ENCODE data around the gene PTPN5. TPM values are rescaled to one million over a fixed set of nuclear protein-coding genes. Genes with fewer than 3 reads are reported as not detected.

PTPN5 gene
- total RNA-seq, 1 donor from 2014 or later: 0.47 TPM

- H3K27ac ChIP-seq (replicated peaks): no peak overlapping the region
- H3K4me3 ChIP-seq: peak overlapping the region; percentile 66
- intact Hi-C loops (cut with micrococcal nuclease): no loop called here
- H3K36me3 ChIP-seq: no peaks in the 10 kb centered on the region
- DNase-seq: no peak
- H3K9me3 ChIP-seq (replicated peaks): no peaks in the 10 kb centered on the region
- peaks cover 84% of the 10 kb centered on the region for H3K27me3 ChIP-seq (ENCODE audit: low read depth)
- peaks cover 16% of the 10 kb centered on the region for H3K4me1 ChIP-seq
- TF ChIP-seq CTCF (IDR thresholded peaks at IDR 0.05; ENCODE audit: borderline replicate concordance): no peak
These were observed 753 bp downstream of the PTPN5 start for GRCh38 chr11:18790883-18791206.

- TF ChIP-seq CTCF (IDR thresholded peaks at IDR 0.05; ENCODE audit: borderline replicate concordance): no peak
- H3K27ac ChIP-seq (replicated peaks): no peak overlapping the region
- no peak overlapping the region for H3K4me3 ChIP-seq
- H3K27me3 ChIP-seq (ENCODE audit: low read depth): peaks cover 78% of the 10 kb centered on the region
- intact Hi-C loops (cut with micrococcal nuclease): no loop called here
- no peaks in the 10 kb centered on the region for H3K9me3 ChIP-seq (replicated peaks)
- no peaks in the 10 kb centered on the region for H3K36me3 ChIP-seq
- peaks cover 16% of the 10 kb centered on the region for H3K4me1 ChIP-seq
- no peak for DNase-seq
These were observed 1.7 kb downstream of the PTPN5 start for GRCh38 chr11:18789942-18790341.

GRCh38 chr11:18785411-18785810, 6.2 kb downstream of the PTPN5 start:
- Histone ChIP-seq H3K9me3 (replicated peaks) (no peaks in the 10 kb centered on the region), H3K36me3 (no peaks in the 10 kb centered on the region), H3K27ac (replicated peaks) (no peak overlapping the region), H3K4me1 (no peaks in the 10 kb centered on the region), H3K27me3 (ENCODE audit: low read depth) (peaks cover 49% of the 10 kb centered on the region), H3K4me3 (no peak overlapping the region)
- no peak for DNase-seq
- intact Hi-C loops (cut with micrococcal nuclease): no loop called here
- TF ChIP-seq CTCF (IDR thresholded peaks at IDR 0.05; ENCODE audit: borderline replicate concordance): no peak

- TF ChIP-seq CTCF (IDR thresholded peaks at IDR 0.05; ENCODE audit: borderline replicate concordance): no peak
These were observed 10.7 kb downstream of the PTPN5 start for GRCh38 chr11:18780896-18781295.

GRCh38 chr11:18780329-18780728, 11.3 kb downstream of the PTPN5 start:
- Histone ChIP-seq H3K27me3 (ENCODE audit: low read depth) (peaks cover 19% of the 10 kb centered on the region), H3K36me3 (no peaks in the 10 kb centered on the region), H3K27ac (replicated peaks) (peak overlapping the region; percentile 60), H3K4me1 (no peaks in the 10 kb centered on the region), H3K9me3 (replicated peaks) (no peaks in the 10 kb centered on the region), H3K4me3 (no peak overlapping the region)
- DNase-seq: no peak
- TF ChIP-seq CTCF (IDR thresholded peaks at IDR 0.05; ENCODE audit: borderline replicate concordance): no peak
- intact Hi-C loops (cut with micrococcal nuclease): no loop called here

More at GRCh38 chr11:18780896-18781295, 10.7 kb downstream of the PTPN5 start:
- peaks cover 19% of the 10 kb centered on the region for H3K27me3 ChIP-seq (ENCODE audit: low read depth)
- H3K36me3 ChIP-seq: no peaks in the 10 kb centered on the region
- no peaks in the 10 kb centered on the region for H3K4me1 ChIP-seq
- no peak for DNase-seq
- H3K27ac ChIP-seq (replicated peaks): peak overlapping the region; percentile 38
- intact Hi-C loops (cut with micrococcal nuclease): no loop called here
- H3K4me3 ChIP-seq: no peak overlapping the region
- H3K9me3 ChIP-seq (replicated peaks): no peaks in the 10 kb centered on the region

GRCh38 chr11:18778468-18778867, 13.1 kb downstream of the PTPN5 start:
- no peaks in the 10 kb centered on the region for H3K9me3 ChIP-seq (replicated peaks)
- no peaks in the 10 kb centered on the region for H3K4me1 ChIP-seq
- no peak overlapping the region for H3K4me3 ChIP-seq
- TF ChIP-seq CTCF (IDR thresholded peaks at IDR 0.05; ENCODE audit: borderline replicate concordance): no peak
- peaks cover 14% of the 10 kb centered on the region for H3K27me3 ChIP-seq (ENCODE audit: low read depth)
- no peaks in the 10 kb centered on the region for H3K36me3 ChIP-seq
- no peak overlapping the region for H3K27ac ChIP-seq (replicated peaks)
- DNase-seq: no peak
- intact Hi-C loops (cut with micrococcal nuclease): no loop called here
